GM12892 (cell line): ENCODE results near the gene HIVEP3.
"Not testable (repeated sequence)": the region's sequence is repeated elsewhere in the genome, so short reads cannot be mapped to it uniquely, and the experiment has no call there.

Experiments
- DNase-seq: peaks from one replicate; pipeline ENCODE4 v3.0.0; 2011; ENCODE audit not compliant: insufficient read length
- FAIRE-seq: peaks from 2 replicates; lab custom pipeline; 2011; peaks lifted over from hg19 to GRCh38; lab: Jason Lieb, UNC
- POLR2A ChIP-seq: IDR thresholded peaks from 2 replicates; pipeline ENCODE4 v1.6.1; 2011; ENCODE audit warnings: low read depth, low read length, control low read depth
- POLR2AphosphoS5 ChIP-seq: IDR thresholded peaks from 2 replicates; pipeline ENCODE4 v1.6.1; 2011; ENCODE audit warnings: low read depth, low read length, control low read depth
- TAF1 ChIP-seq: IDR thresholded peaks from 2 replicates; pipeline ENCODE4 v1.6.1; 2011; ENCODE audit warnings: low read depth, mild to moderate bottlenecking, control low read depth, low read length, borderline replicate concordance

HIVEP3 gene

GRCh38 chr1:41941381-41941780 is 22.7 kb upstream of the HIVEP3 start:
- TF ChIP-seq POLR2A (no peak), TAF1 (no peak), POLR2AphosphoS5 (no peak)

GRCh38 chr1:41939194-41939593 is 20.5 kb upstream of the HIVEP3 start:
- FAIRE-seq (no peak), DNase-seq (no peak)
- TF ChIP-seq TAF1 (no peak), POLR2A (no peak), POLR2AphosphoS5 (no peak)

More at GRCh38 chr1:41941381-41941780, 22.7 kb upstream of the HIVEP3 start:
- DNase-seq (no peak), FAIRE-seq (no peak)

- DNase-seq (no peak), FAIRE-seq (no peak)
- TF ChIP-seq TAF1 (no peak), POLR2A (no peak), POLR2AphosphoS5 (no peak)
Observed at GRCh38 chr1:41936107-41936506, 17.4 kb upstream of the HIVEP3 start.

GRCh38 chr1:41935226-41935625 is 16.5 kb upstream of the HIVEP3 start:
- no peak for DNase-seq
- TF ChIP-seq POLR2A: no peak
- TF ChIP-seq POLR2AphosphoS5: no peak
- TF ChIP-seq TAF1: no peak
- no peak for FAIRE-seq

GRCh38 chr1:41933106-41933505 is 14.4 kb upstream of the HIVEP3 start:
- DNase-seq: no peak
- TF ChIP-seq TAF1 (no peak), POLR2AphosphoS5 (no peak), POLR2A (no peak)
- no peak for FAIRE-seq

- FAIRE-seq: peak; percentile 42
- TF ChIP-seq POLR2AphosphoS5 (no peak), POLR2A (no peak), TAF1 (no peak)
Observed at GRCh38 chr1:41931578-41931977, 12.9 kb upstream of the HIVEP3 start.

GRCh38 chr1:41927118-41927517 is 8.4 kb upstream of the HIVEP3 start:
- FAIRE-seq (no peak), DNase-seq (no peak)
- TF ChIP-seq POLR2A (no peak), POLR2AphosphoS5 (no peak), TAF1 (no peak)

More at GRCh38 chr1:41931578-41931977, 12.9 kb upstream of the HIVEP3 start:
- DNase-seq: no peak

GRCh38 chr1:41925712-41926111 is 7.0 kb upstream of the HIVEP3 start:
- no peak for TF ChIP-seq TAF1
- no peak for TF ChIP-seq POLR2AphosphoS5
- TF ChIP-seq POLR2A: no peak
- FAIRE-seq (peak; percentile 33), DNase-seq (no peak)

- DNase-seq: no peak
- TF ChIP-seq POLR2A (no peak), POLR2AphosphoS5 (no peak), TAF1 (no peak)
- no peak for FAIRE-seq
Observed at GRCh38 chr1:41924911-41925310, 6.2 kb upstream of the HIVEP3 start.

- not testable (repeated sequence) for FAIRE-seq
Observed at GRCh38 chr1:41921271-41921670, 2.5 kb upstream of the HIVEP3 start.

GRCh38 chr1:41920658-41921057 is 1.9 kb upstream of the HIVEP3 start:
- TF ChIP-seq TAF1 (no peak), POLR2AphosphoS5 (no peak), POLR2A (no peak)
- DNase-seq (no peak), FAIRE-seq (no peak)

More at GRCh38 chr1:41921271-41921670, 2.5 kb upstream of the HIVEP3 start:
- DNase-seq: not testable (repeated sequence)

- DNase-seq (peak; percentile 42), FAIRE-seq (peak; percentile 88)
- TF ChIP-seq POLR2AphosphoS5 (no peak), TAF1 (no peak), POLR2A (no peak)
Observed at GRCh38 chr1:41919764-41920397, 1.2 kb upstream of the HIVEP3 start.
